ENCODE measurements around the gene EEA1.

DNA sequence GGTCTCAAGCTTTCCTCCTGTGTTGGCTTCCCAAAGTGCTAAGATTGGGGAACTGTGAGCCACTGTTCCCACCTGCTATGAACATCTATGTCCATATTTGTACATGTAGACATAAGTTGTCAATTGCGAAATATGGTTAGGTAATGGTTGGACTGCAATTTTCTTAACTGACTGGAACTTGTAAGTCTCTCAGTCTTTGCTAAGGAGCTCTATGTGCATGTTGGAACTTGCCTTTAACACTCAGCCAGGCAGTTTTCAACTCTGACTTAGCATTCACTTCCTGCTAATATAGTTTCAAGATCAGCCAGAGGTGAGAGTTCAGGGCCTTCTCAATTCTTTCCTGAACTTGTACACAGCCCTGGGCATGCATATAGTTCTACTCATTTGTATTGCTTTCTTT, 44.5 kb upstream of the EEA1 start:
- TF ChIP-seq RAD21 (conservative IDR thresholded peaks at IDR 0.05) (no peak), EZH2 (IDR thresholded peaks at IDR 0.05; ENCODE audit: borderline replicate concordance, insufficient read depth, low read length, poor library complexity, severe bottlenecking) (no peak), MXI1 (conservative IDR thresholded peaks at IDR 0.05; ENCODE audit: poor library complexity, severe bottlenecking) (no peak), EP300 (conservative IDR thresholded peaks at IDR 0.05; ENCODE audit: poor library complexity, severe bottlenecking) (no peak)
- TF ChIP-seq, protein P1, sequence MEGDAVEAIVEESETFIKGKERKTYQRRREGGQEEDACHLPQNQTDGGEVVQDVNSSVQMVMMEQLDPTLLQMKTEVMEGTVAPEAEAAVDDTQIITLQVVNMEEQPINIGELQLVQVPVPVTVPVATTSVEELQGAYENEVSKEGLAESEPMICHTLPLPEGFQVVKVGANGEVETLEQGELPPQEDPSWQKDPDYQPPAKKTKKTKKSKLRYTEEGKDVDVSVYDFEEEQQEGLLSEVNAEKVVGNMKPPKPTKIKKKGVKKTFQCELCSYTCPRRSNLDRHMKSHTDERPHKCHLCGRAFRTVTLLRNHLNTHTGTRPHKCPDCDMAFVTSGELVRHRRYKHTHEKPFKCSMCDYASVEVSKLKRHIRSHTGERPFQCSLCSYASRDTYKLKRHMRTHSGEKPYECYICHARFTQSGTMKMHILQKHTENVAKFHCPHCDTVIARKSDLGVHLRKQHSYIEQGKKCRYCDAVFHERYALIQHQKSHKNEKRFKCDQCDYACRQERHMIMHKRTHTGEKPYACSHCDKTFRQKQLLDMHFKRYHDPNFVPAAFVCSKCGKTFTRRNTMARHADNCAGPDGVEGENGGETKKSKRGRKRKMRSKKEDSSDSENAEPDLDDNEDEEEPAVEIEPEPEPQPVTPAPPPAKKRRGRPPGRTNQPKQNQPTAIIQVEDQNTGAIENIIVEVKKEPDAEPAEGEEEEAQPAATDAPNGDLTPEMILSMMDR (IDR thresholded peaks at IDR 0.05; ENCODE audit: poor library complexity, severe bottlenecking), result no peak
- TF ChIP-seq, protein P2, sequence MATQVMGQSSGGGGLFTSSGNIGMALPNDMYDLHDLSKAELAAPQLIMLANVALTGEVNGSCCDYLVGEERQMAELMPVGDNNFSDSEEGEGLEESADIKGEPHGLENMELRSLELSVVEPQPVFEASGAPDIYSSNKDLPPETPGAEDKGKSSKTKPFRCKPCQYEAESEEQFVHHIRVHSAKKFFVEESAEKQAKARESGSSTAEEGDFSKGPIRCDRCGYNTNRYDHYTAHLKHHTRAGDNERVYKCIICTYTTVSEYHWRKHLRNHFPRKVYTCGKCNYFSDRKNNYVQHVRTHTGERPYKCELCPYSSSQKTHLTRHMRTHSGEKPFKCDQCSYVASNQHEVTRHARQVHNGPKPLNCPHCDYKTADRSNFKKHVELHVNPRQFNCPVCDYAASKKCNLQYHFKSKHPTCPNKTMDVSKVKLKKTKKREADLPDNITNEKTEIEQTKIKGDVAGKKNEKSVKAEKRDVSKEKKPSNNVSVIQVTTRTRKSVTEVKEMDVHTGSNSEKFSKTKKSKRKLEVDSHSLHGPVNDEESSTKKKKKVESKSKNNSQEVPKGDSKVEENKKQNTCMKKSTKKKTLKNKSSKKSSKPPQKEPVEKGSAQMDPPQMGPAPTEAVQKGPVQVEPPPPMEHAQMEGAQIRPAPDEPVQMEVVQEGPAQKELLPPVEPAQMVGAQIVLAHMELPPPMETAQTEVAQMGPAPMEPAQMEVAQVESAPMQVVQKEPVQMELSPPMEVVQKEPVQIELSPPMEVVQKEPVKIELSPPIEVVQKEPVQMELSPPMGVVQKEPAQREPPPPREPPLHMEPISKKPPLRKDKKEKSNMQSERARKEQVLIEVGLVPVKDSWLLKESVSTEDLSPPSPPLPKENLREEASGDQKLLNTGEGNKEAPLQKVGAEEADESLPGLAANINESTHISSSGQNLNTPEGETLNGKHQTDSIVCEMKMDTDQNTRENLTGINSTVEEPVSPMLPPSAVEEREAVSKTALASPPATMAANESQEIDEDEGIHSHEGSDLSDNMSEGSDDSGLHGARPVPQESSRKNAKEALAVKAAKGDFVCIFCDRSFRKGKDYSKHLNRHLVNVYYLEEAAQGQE (IDR thresholded peaks at IDR 0.05; ENCODE audit: borderline replicate concordance), result no peak

All from neural cell (in vitro differentiated cells).